ENCODE measurements around the gene AGBL4. TPM values are rescaled to one million over a fixed set of nuclear protein-coding genes. Genes with fewer than 3 reads are reported as not detected.
A peak's percentile ranks its signal among the peaks of the same experiment; 100 is the strongest.

AGBL4 gene
- total RNA-seq, 1 donor from 2014 or later, result 3.1 TPM

GRCh38 chr1:48743480-48743879 is 1280.3 kb downstream of the AGBL4 start:
- no peak for TF ChIP-seq CTCF (IDR thresholded peaks at IDR 0.05; ENCODE audit: unreplicated experiment)
- H3K36me3 Mint-ChIP-seq (ENCODE audit: insufficient read depth), result peaks cover 34% of the 10 kb centered on the region
- peaks cover 25% of the 10 kb centered on the region for H3K4me1 Mint-ChIP-seq (ENCODE audit: low read depth)
- no peak for DNase-seq (ENCODE audit: low spot score, unreplicated experiment)
- H3K9me3 Mint-ChIP-seq (ENCODE audit: low read depth), result no peaks in the 10 kb centered on the region
- no peaks in the 10 kb centered on the region for H3K27me3 Mint-ChIP-seq
- peak overlapping the region; percentile 15 for H3K27ac Mint-ChIP-seq
- no peak overlapping the region for H3K4me3 Mint-ChIP-seq (ENCODE audit: low read depth)

GRCh38 chr1:48741380-48741779 is 1282.4 kb downstream of the AGBL4 start:
- no peak for DNase-seq (ENCODE audit: low spot score, unreplicated experiment)
- Mint-ChIP-seq H3K36me3 (ENCODE audit: insufficient read depth) (peaks cover 35% of the 10 kb centered on the region), H3K4me1 (ENCODE audit: low read depth) (peaks cover 23% of the 10 kb centered on the region), H3K27ac (no peak overlapping the region), H3K9me3 (ENCODE audit: low read depth) (no peaks in the 10 kb centered on the region), H3K27me3 (no peaks in the 10 kb centered on the region), H3K4me3 (ENCODE audit: low read depth) (no peak overlapping the region)
- TF ChIP-seq CTCF (IDR thresholded peaks at IDR 0.05; ENCODE audit: unreplicated experiment), result no peak

GRCh38 chr1:48740621-48741020 is 1283.1 kb downstream of the AGBL4 start:
- Mint-ChIP-seq H3K4me3 (ENCODE audit: low read depth) (no peak overlapping the region), H3K27ac (no peak overlapping the region), H3K4me1 (ENCODE audit: low read depth) (peaks cover 23% of the 10 kb centered on the region), H3K27me3 (no peaks in the 10 kb centered on the region), H3K9me3 (ENCODE audit: low read depth) (no peaks in the 10 kb centered on the region), H3K36me3 (ENCODE audit: insufficient read depth) (peaks cover 34% of the 10 kb centered on the region)
- no peak for TF ChIP-seq CTCF (IDR thresholded peaks at IDR 0.05; ENCODE audit: unreplicated experiment)
- DNase-seq (ENCODE audit: low spot score, unreplicated experiment), result no peak

- TF ChIP-seq CTCF (IDR thresholded peaks at IDR 0.05; ENCODE audit: unreplicated experiment), result no peak
- H3K4me1 Mint-ChIP-seq (ENCODE audit: low read depth), result peaks cover 12% of the 10 kb centered on the region
- H3K27ac Mint-ChIP-seq, result no peak overlapping the region
- no peak for DNase-seq (ENCODE audit: low spot score, unreplicated experiment)
- H3K9me3 Mint-ChIP-seq (ENCODE audit: low read depth), result no peaks in the 10 kb centered on the region
- H3K27me3 Mint-ChIP-seq, result no peaks in the 10 kb centered on the region
- no peak overlapping the region for H3K4me3 Mint-ChIP-seq (ENCODE audit: low read depth)
- H3K36me3 Mint-ChIP-seq (ENCODE audit: insufficient read depth), result peaks cover 34% of the 10 kb centered on the region
These were observed 1284.7 kb downstream of the AGBL4 start for GRCh38 chr1:48739091-48739490.

- Mint-ChIP-seq H3K27ac (peak overlapping the region; percentile 20), H3K4me3 (ENCODE audit: low read depth) (no peak overlapping the region), H3K4me1 (ENCODE audit: low read depth) (peaks cover 8% of the 10 kb centered on the region), H3K36me3 (ENCODE audit: insufficient read depth) (peaks cover 34% of the 10 kb centered on the region), H3K27me3 (no peaks in the 10 kb centered on the region), H3K9me3 (ENCODE audit: low read depth) (no peaks in the 10 kb centered on the region)
- DNase-seq (ENCODE audit: low spot score, unreplicated experiment), result no peak
- TF ChIP-seq CTCF (IDR thresholded peaks at IDR 0.05; ENCODE audit: unreplicated experiment), result no peak
These were observed 1285.4 kb downstream of the AGBL4 start for GRCh38 chr1:48738356-48738755.
